Measurements from ENCODE around the gene SETBP1.

Gene SETBP1

GRCh38 chr18:44973282-44973681 is 292.6 kb downstream of the SETBP1 start:
- Histone ChIP-seq H3K4me1 (ENCODE audit: control insufficient read depth, low read depth, low read length) (peaks cover 2% of the 10 kb centered on the region), H3K79me2 (ENCODE audit: control insufficient read depth, insufficient read depth, low read length) (no peaks in the 10 kb centered on the region), H4K5ac (ENCODE audit: low read length) (no peak overlapping the region), H3K4me3 (ENCODE audit: low read length) (no peak overlapping the region), H2BK5ac (ENCODE audit: low read length) (no peak overlapping the region), H2AK5ac (ENCODE audit: low read length) (no peak overlapping the region), H2BK15ac (replicated peaks; ENCODE audit: low read depth) (no peak overlapping the region), H2BK120ac (ENCODE audit: low read depth, low read length) (no peak overlapping the region), H3K36me3 (ENCODE audit: control insufficient read depth, insufficient read depth, low read length) (no peaks in the 10 kb centered on the region), H3K79me1 (ENCODE audit: low read length) (no peaks in the 10 kb centered on the region), H3K27me3 (ENCODE audit: insufficient read depth, low read length, poor library complexity) (no peaks in the 10 kb centered on the region), H4K8ac (ENCODE audit: low read depth, low read length) (no peak overlapping the region), H3K27ac (ENCODE audit: low read depth, low read length) (no peak overlapping the region), H3K4me2 (ENCODE audit: low read length) (no peak overlapping the region), H3K23ac (ENCODE audit: low read length) (no peak overlapping the region), H3K18ac (ENCODE audit: low read length) (no peak overlapping the region), H3K4ac (ENCODE audit: low read depth, low read length) (no peak overlapping the region), H3K9ac (ENCODE audit: low read length) (no peak overlapping the region), H3K56ac (ENCODE audit: low read length) (no peak overlapping the region)
- no CpG with 5 or more reads among the region's 2 CpGs for WGBS (ENCODE audit: extremely low coverage, insufficient coverage, low lambda C conversion rate)
- peak; percentile 66 for DNase-seq

GRCh38 chr18:44974174-44974573 is 293.5 kb downstream of the SETBP1 start:
- Histone ChIP-seq H3K27ac (ENCODE audit: low read depth, low read length) (no peak overlapping the region), H4K8ac (ENCODE audit: low read depth, low read length) (no peak overlapping the region), H3K4me1 (ENCODE audit: control insufficient read depth, low read depth, low read length) (peaks cover 2% of the 10 kb centered on the region), H3K18ac (ENCODE audit: low read length) (no peak overlapping the region), H3K4ac (ENCODE audit: low read depth, low read length) (no peak overlapping the region), H3K4me3 (ENCODE audit: low read length) (no peak overlapping the region), H3K23ac (ENCODE audit: low read length) (no peak overlapping the region), H3K56ac (ENCODE audit: low read length) (no peak overlapping the region), H3K79me1 (ENCODE audit: low read length) (no peaks in the 10 kb centered on the region), H3K79me2 (ENCODE audit: control insufficient read depth, insufficient read depth, low read length) (no peaks in the 10 kb centered on the region), H2BK120ac (ENCODE audit: low read depth, low read length) (no peak overlapping the region), H3K36me3 (ENCODE audit: control insufficient read depth, insufficient read depth, low read length) (no peaks in the 10 kb centered on the region), H2BK5ac (ENCODE audit: low read length) (no peak overlapping the region), H2BK15ac (replicated peaks; ENCODE audit: low read depth) (no peak overlapping the region), H2AK5ac (ENCODE audit: low read length) (no peak overlapping the region), H3K9ac (ENCODE audit: low read length) (no peak overlapping the region), H4K5ac (ENCODE audit: low read length) (no peak overlapping the region), H3K27me3 (ENCODE audit: insufficient read depth, low read length, poor library complexity) (no peaks in the 10 kb centered on the region), H3K4me2 (ENCODE audit: low read length) (no peak overlapping the region)
- DNase-seq, result peak; percentile 66
- WGBS (ENCODE audit: extremely low coverage, insufficient coverage, low lambda C conversion rate), result no CpG with 5 or more reads among the region's 2 CpGs

GRCh38 chr18:44977856-44978255 is 297.2 kb downstream of the SETBP1 start:
- H2BK5ac ChIP-seq (ENCODE audit: low read length), result no peak overlapping the region
- H3K79me2 ChIP-seq (ENCODE audit: control insufficient read depth, insufficient read depth, low read length), result no peaks in the 10 kb centered on the region
- no peak overlapping the region for H4K8ac ChIP-seq (ENCODE audit: low read depth, low read length)
- H3K18ac ChIP-seq (ENCODE audit: low read length), result no peak overlapping the region
- no CpG with 5 or more reads among the region's 4 CpGs for WGBS (ENCODE audit: extremely low coverage, insufficient coverage, low lambda C conversion rate)
- H3K4me3 ChIP-seq (ENCODE audit: low read length), result no peak overlapping the region
- H3K9ac ChIP-seq (ENCODE audit: low read length), result no peak overlapping the region
- H3K27me3 ChIP-seq (ENCODE audit: insufficient read depth, low read length, poor library complexity), result no peaks in the 10 kb centered on the region
- peaks cover 2% of the 10 kb centered on the region for H3K4me1 ChIP-seq (ENCODE audit: control insufficient read depth, low read depth, low read length)
- H2BK120ac ChIP-seq (ENCODE audit: low read depth, low read length), result no peak overlapping the region
- H2AK5ac ChIP-seq (ENCODE audit: low read length), result no peak overlapping the region
- H3K27ac ChIP-seq (ENCODE audit: low read depth, low read length), result no peak overlapping the region
- H3K4me2 ChIP-seq (ENCODE audit: low read length), result no peak overlapping the region
- H3K23ac ChIP-seq (ENCODE audit: low read length), result no peak overlapping the region
- no peak for DNase-seq
- no peak overlapping the region for H3K4ac ChIP-seq (ENCODE audit: low read depth, low read length)
- no peak overlapping the region for H3K56ac ChIP-seq (ENCODE audit: low read length)
- H3K36me3 ChIP-seq (ENCODE audit: control insufficient read depth, insufficient read depth, low read length), result no peaks in the 10 kb centered on the region
- no peaks in the 10 kb centered on the region for H3K79me1 ChIP-seq (ENCODE audit: low read length)
- H2BK15ac ChIP-seq (replicated peaks; ENCODE audit: low read depth), result no peak overlapping the region
- H4K5ac ChIP-seq (ENCODE audit: low read length), result no peak overlapping the region

- Histone ChIP-seq H3K9ac (ENCODE audit: low read length) (no peak overlapping the region), H3K36me3 (ENCODE audit: control insufficient read depth, insufficient read depth, low read length) (no peaks in the 10 kb centered on the region), H3K56ac (ENCODE audit: low read length) (no peak overlapping the region), H3K4ac (ENCODE audit: low read depth, low read length) (no peak overlapping the region), H3K4me3 (ENCODE audit: low read length) (no peak overlapping the region), H2BK120ac (ENCODE audit: low read depth, low read length) (no peak overlapping the region), H3K27ac (ENCODE audit: low read depth, low read length) (no peak overlapping the region), H4K5ac (ENCODE audit: low read length) (no peak overlapping the region), H3K4me1 (ENCODE audit: control insufficient read depth, low read depth, low read length) (no peaks in the 10 kb centered on the region), H2BK15ac (replicated peaks; ENCODE audit: low read depth) (no peak overlapping the region), H3K27me3 (ENCODE audit: insufficient read depth, low read length, poor library complexity) (no peaks in the 10 kb centered on the region), H2BK5ac (ENCODE audit: low read length) (no peak overlapping the region), H3K79me2 (ENCODE audit: control insufficient read depth, insufficient read depth, low read length) (no peaks in the 10 kb centered on the region), H3K4me2 (ENCODE audit: low read length) (no peak overlapping the region), H3K18ac (ENCODE audit: low read length) (no peak overlapping the region), H3K23ac (ENCODE audit: low read length) (no peak overlapping the region), H2AK5ac (ENCODE audit: low read length) (no peak overlapping the region), H4K8ac (ENCODE audit: low read depth, low read length) (no peak overlapping the region), H3K79me1 (ENCODE audit: low read length) (no peaks in the 10 kb centered on the region)
- whole genome bisulfite sequencing (ENCODE audit: extremely low coverage, insufficient coverage, low lambda C conversion rate), result no CpG with 5 or more reads among the region's 3 CpGs
- no peak for DNase-seq
These were observed 299.1 kb downstream of the SETBP1 start for GRCh38 chr18:44979748-44980147.

GRCh38 chr18:44981121-44981520 is 300.4 kb downstream of the SETBP1 start:
- Histone ChIP-seq H3K27me3 (ENCODE audit: insufficient read depth, low read length, poor library complexity) (no peaks in the 10 kb centered on the region), H3K27ac (ENCODE audit: low read depth, low read length) (no peak overlapping the region), H3K4ac (ENCODE audit: low read depth, low read length) (no peak overlapping the region), H2BK15ac (replicated peaks; ENCODE audit: low read depth) (no peak overlapping the region), H3K79me2 (ENCODE audit: control insufficient read depth, insufficient read depth, low read length) (no peaks in the 10 kb centered on the region), H3K56ac (ENCODE audit: low read length) (no peak overlapping the region), H3K4me3 (ENCODE audit: low read length) (no peak overlapping the region), H3K4me2 (ENCODE audit: low read length) (no peak overlapping the region), H2BK5ac (ENCODE audit: low read length) (no peak overlapping the region), H2AK5ac (ENCODE audit: low read length) (no peak overlapping the region), H3K23ac (ENCODE audit: low read length) (no peak overlapping the region), H2BK120ac (ENCODE audit: low read depth, low read length) (no peak overlapping the region), H3K18ac (ENCODE audit: low read length) (no peak overlapping the region), H3K79me1 (ENCODE audit: low read length) (no peaks in the 10 kb centered on the region), H4K5ac (ENCODE audit: low read length) (no peak overlapping the region), H3K4me1 (ENCODE audit: control insufficient read depth, low read depth, low read length) (no peaks in the 10 kb centered on the region), H3K36me3 (ENCODE audit: control insufficient read depth, insufficient read depth, low read length) (no peaks in the 10 kb centered on the region), H4K8ac (ENCODE audit: low read depth, low read length) (no peak overlapping the region), H3K9ac (ENCODE audit: low read length) (no peak overlapping the region)
- DNase-seq, result no peak
- WGBS (ENCODE audit: extremely low coverage, insufficient coverage, low lambda C conversion rate), result no CpG with 5 or more reads among the region's 5 CpGs

- no CpG with 5 or more reads among the region's 3 CpGs for WGBS (ENCODE audit: extremely low coverage, insufficient coverage, low lambda C conversion rate)
- Histone ChIP-seq H3K27me3 (ENCODE audit: insufficient read depth, low read length, poor library complexity) (no peaks in the 10 kb centered on the region), H2BK5ac (ENCODE audit: low read length) (no peak overlapping the region), H3K9ac (ENCODE audit: low read length) (no peak overlapping the region), H3K79me1 (ENCODE audit: low read length) (no peaks in the 10 kb centered on the region), H3K36me3 (ENCODE audit: control insufficient read depth, insufficient read depth, low read length) (no peaks in the 10 kb centered on the region), H2BK120ac (ENCODE audit: low read depth, low read length) (no peak overlapping the region), H3K4me3 (ENCODE audit: low read length) (no peak overlapping the region), H4K5ac (ENCODE audit: low read length) (no peak overlapping the region), H3K27ac (ENCODE audit: low read depth, low read length) (no peak overlapping the region), H3K18ac (ENCODE audit: low read length) (no peak overlapping the region), H2BK15ac (replicated peaks; ENCODE audit: low read depth) (no peak overlapping the region), H2AK5ac (ENCODE audit: low read length) (no peak overlapping the region), H3K56ac (ENCODE audit: low read length) (no peak overlapping the region), H3K4ac (ENCODE audit: low read depth, low read length) (no peak overlapping the region), H3K4me2 (ENCODE audit: low read length) (no peak overlapping the region), H4K8ac (ENCODE audit: low read depth, low read length) (no peak overlapping the region), H3K4me1 (ENCODE audit: control insufficient read depth, low read depth, low read length) (no peaks in the 10 kb centered on the region), H3K79me2 (ENCODE audit: control insufficient read depth, insufficient read depth, low read length) (no peaks in the 10 kb centered on the region), H3K23ac (ENCODE audit: low read length) (no peak overlapping the region)
- DNase-seq, result no peak
These were observed 306.2 kb downstream of the SETBP1 start for GRCh38 chr18:44986933-44987332.

Data from mesendoderm (in vitro differentiated cells).